GM12872 (cell line): ENCODE measurements around the gene PDZD2.

Experiments used
- CTCF ChIP-seq: IDR thresholded peaks from 3 replicates; pipeline ENCODE4 v1.5.1; 2011; ENCODE audit warnings: low read depth, mild to moderate bottlenecking, low read length, moderate library complexity; ENCODE audit not compliant: insufficient read depth

PDZD2 gene

GRCh38 chr5:31853398-31854135 is 214.6 kb downstream of the PDZD2 start:
- TF ChIP-seq CTCF, result no peak

- no peak for TF ChIP-seq CTCF
Measured at GRCh38 chr5:31854181-31855133, 215.5 kb downstream of the PDZD2 start.

- TF ChIP-seq CTCF, result no peak
Measured at GRCh38 chr5:31855134-31856040, 216.5 kb downstream of the PDZD2 start.

GRCh38 chr5:31859096-31859495 is 220.2 kb downstream of the PDZD2 start:
- no peak for TF ChIP-seq CTCF

GRCh38 chr5:31860278-31860677 is 221.3 kb downstream of the PDZD2 start:
- no peak for TF ChIP-seq CTCF

GRCh38 chr5:31860726-31861433 is 221.9 kb downstream of the PDZD2 start:
- no peak for TF ChIP-seq CTCF
